Measurements from ENCODE around the gene USP2.

- peak; percentile 74 to 99 (median 90) for TF ChIP-seq CTCF (IDR thresholded peaks at IDR 0.05)
- peak; percentile 76 for TF ChIP-seq POLR2A (IDR thresholded peaks at IDR 0.05)
These were observed at the start of gene USP2 for GRCh38 chr11:119381181-119381988.
